ENCODE measurements around the gene GPR25. TPM values are rescaled to one million over a fixed set of nuclear protein-coding genes. Genes with fewer than 3 reads are reported as not detected.

The GPR25 gene
- total RNA-seq, 4 donors from 2014 or later, result not detected

DNA sequence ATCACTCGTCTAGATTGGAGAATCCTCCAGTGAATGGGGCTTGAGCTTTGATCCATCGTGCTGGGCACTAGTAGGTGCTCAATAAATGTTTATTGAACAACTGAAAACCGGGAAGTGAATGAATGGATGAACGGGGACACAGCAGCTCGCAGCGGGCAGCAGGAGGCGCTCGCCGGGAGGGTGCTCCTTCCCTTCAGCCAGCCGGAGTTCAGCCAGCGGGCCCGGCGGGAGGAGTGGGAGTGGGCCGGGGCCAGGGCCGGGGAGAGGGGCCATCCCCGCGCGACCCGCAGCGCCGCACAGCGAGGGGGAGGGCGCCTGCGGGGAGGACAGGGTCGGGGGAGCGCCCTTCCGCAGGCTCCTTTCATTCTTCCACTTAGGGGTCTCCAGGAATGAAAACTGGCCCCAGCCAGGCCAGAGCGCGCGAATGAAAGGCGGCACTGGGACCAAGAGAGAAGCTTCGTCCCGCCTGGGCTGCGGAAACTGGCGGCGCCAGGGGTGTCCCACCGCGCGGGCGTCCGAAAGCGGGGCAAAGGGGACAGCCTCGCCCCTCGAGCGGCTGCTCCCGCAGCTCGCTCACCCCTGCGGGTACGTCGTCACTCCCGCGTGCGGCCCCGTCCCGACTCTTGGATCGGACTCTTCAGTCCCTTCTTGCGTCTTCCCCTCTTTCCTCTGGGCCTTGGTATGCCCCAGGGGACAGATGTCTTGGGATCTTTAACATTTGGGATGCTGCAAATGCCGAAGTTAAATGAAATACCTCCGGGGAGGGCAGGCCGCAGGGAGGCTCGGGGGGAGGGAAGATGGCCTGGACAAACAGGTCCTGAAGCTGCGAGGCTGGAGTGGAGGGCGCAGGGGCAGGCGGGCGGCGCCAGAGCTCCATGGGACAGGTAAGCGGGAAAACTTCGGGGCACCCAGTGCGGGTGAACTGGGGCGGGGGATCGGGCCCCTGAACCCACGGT is 18.3 kb downstream of the GPR25 start:
- TF ChIP-seq, protein P1, sequence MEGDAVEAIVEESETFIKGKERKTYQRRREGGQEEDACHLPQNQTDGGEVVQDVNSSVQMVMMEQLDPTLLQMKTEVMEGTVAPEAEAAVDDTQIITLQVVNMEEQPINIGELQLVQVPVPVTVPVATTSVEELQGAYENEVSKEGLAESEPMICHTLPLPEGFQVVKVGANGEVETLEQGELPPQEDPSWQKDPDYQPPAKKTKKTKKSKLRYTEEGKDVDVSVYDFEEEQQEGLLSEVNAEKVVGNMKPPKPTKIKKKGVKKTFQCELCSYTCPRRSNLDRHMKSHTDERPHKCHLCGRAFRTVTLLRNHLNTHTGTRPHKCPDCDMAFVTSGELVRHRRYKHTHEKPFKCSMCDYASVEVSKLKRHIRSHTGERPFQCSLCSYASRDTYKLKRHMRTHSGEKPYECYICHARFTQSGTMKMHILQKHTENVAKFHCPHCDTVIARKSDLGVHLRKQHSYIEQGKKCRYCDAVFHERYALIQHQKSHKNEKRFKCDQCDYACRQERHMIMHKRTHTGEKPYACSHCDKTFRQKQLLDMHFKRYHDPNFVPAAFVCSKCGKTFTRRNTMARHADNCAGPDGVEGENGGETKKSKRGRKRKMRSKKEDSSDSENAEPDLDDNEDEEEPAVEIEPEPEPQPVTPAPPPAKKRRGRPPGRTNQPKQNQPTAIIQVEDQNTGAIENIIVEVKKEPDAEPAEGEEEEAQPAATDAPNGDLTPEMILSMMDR (IDR thresholded peaks at IDR 0.05; ENCODE audit: low read depth), result no peak

- TF ChIP-seq, protein P1 (IDR thresholded peaks at IDR 0.05; ENCODE audit: low read depth), result no peak
Measured at GRCh38 chr1:200891774-200892157, 19.0 kb downstream of the GPR25 start.

GRCh38 chr1:200892546-200892945 is 19.8 kb downstream of the GPR25 start:
- TF ChIP-seq, protein P1 (IDR thresholded peaks at IDR 0.05; ENCODE audit: low read depth), result no peak

- TF ChIP-seq, protein P1 (IDR thresholded peaks at IDR 0.05; ENCODE audit: low read depth), result no peak
Measured at GRCh38 chr1:200892958-200893357, 20.2 kb downstream of the GPR25 start.

- TF ChIP-seq, protein P1 (IDR thresholded peaks at IDR 0.05; ENCODE audit: low read depth), result no peak
Measured at GRCh38 chr1:200893411-200893901, 20.7 kb downstream of the GPR25 start.

- TF ChIP-seq, protein P1 (IDR thresholded peaks at IDR 0.05; ENCODE audit: low read depth), result no peak
Measured at GRCh38 chr1:200894712-200895442, 22.1 kb downstream of the GPR25 start, which contains the start of gene INAVA. Gene INAVA, plus strand, starts transcription at chr1:200894900. Its CDS starts 3,501 bp downstream, at chr1:200898401.

- TF ChIP-seq, protein P1 (IDR thresholded peaks at IDR 0.05; ENCODE audit: low read depth), result no peak
Measured at GRCh38 chr1:200895443-200895789, 22.6 kb downstream of the GPR25 start.

All from subcutaneous adipose tissue (tissue), 4 donors.